ENCODE measurements around the gene UNC5CL.

UNC5CL gene

DNA sequence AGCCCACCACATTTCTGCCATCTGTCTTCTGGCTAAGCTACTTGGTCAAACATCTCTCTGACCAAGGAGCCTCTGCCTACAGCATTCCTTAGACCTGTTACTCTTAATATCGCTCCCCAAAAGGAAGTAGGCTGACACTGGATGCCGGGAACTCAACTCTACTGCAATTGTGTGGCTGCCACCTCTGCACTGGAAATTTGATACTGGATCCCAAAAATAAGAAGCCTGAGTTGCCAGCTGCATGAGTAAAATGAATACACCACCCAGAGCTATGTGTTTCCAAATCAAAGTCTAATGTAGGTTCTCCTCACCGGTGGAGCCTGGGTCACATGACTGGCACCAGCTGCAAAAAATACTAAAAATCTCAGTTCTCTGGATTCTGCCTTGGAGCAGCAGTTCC is 36.9 kb downstream of the UNC5CL start:
- DNase-seq, result no peak

GRCh38 chr6:41000248-41000647 is 38.8 kb downstream of the UNC5CL start:
- no peak for DNase-seq

- DNase-seq, result peak in 1 of 5 experiments; percentile 5
Measured at GRCh38 chr6:40999569-40999968, 39.5 kb downstream of the UNC5CL start.

GRCh38 chr6:40998661-40999060 is 40.4 kb downstream of the UNC5CL start:
- no peak for DNase-seq

DNA sequence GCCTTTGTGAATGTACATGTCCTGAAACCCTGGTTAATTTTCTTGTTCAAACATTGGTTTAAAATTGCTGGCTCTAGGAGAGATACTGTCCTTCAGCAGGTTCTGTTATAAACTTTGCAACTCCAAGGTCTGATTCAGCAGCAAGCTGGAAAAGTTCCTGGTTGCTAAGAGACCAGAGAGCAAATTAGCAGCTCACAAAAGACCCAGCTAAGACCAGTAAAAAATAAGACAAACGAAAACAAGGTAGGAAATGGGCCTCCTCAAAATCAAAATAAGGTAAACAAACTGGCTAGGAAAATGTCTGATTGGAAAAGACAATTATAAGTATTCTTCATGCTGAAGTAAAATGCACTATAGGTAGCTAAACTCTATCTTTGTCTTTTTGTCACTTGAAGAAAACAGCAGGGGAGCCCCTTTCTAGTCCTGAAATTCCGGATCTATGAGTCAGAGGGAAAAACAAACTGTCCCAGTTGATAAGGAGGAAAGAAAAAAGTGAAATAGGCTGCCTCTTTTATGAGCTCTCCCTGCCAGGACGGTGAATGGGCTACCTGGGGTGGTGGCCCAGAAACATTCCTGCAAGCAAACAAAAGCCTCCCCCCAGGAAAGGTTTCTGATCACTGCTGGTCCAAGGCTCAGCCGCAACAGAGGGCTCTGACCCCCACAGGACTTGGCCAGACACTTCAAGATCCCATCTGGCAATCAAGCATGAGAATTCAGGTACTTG is 41.6 kb downstream of the UNC5CL start:
- no peak for DNase-seq

GRCh38 chr6:40996591-40997233 is 42.3 kb downstream of the UNC5CL start:
- no peak for DNase-seq

DNA sequence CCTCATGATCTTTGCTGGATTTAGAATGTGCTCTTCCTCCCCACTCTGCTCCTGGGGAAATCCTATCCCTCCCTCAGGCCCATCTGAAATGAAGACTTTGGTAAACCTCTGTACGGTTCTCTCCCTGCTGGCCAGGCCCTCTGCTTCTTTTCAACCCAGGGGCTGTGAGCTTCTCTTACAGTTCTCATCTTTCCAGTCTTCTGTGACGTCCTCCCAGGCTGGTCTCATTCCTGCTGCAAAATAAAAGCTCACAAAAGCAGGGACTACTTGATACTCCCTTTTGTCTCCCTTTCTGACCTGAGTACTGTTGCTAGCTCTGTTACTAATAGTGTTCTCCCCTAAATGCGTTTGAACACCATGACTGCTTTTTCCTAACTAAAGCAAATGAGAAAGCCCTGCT is 46.3 kb downstream of the UNC5CL start:
- no peak for DNase-seq

DNA sequence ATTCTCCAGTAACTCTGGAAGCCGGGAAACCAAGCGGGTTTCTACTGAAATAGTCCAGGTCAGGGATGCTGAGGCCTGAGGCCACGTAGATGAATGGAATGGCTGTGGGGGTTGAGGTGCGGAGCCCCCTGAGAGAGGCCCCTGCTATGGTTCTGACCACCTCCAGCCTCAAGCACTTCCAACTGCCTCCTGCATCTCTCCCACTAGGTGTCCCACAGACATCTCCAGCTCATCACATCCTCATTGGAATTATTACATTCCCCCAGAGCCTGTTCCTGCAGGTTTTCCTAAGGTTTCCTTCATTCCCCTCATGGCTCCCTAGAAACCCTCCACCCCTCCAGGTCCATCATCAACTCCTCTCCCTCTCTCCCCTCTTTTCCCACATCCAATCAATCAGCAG is 48.7 kb downstream of the UNC5CL start:
- no peak for DNase-seq

DNA sequence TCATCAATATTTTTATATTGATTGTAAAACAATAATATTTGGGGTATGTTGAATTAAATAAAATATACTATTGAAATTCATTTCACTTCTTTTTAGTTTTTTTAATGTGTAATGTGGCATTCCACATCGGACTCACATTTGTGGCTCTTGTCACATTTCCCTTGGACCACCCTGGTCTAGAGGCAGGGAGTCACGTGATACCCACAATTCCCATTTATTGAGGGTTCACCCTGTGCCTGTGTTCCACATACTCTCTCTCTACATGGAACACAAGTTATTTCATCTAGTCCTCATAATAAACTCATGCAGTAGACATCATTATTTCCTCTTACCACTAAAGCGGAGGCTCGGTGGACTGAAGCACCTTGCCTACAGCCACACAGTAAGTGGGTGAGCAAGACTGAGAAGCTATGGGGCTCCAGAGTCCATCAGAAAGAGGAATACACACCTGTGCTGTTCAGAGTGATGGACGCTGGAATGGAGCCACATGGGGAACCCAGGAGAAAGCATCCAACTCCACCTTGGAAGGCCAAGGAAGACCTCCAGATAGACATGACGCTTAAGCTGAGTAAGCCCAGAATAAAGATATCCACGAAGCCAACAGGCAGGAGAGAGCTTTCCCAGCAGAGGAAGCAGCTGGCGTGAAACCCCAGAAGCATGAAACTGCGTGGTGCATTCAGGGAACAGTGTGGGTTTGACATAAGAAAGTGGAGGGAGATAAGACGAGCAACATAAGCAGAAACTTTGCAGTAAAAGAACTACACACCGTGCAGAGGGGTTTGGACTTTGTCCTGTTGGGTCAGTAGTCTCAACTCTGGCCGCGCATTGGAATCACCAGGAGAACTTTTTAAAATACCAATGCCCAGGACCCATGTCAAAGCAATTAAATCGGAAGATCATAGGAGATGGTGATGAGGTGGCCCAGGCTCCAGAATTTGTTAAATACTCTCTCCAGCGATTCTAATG is 49.5 kb downstream of the UNC5CL start:
- no peak for DNase-seq

- DNase-seq, result no peak
Measured at GRCh38 chr6:40988634-40989033, 50.4 kb downstream of the UNC5CL start.

DNA sequence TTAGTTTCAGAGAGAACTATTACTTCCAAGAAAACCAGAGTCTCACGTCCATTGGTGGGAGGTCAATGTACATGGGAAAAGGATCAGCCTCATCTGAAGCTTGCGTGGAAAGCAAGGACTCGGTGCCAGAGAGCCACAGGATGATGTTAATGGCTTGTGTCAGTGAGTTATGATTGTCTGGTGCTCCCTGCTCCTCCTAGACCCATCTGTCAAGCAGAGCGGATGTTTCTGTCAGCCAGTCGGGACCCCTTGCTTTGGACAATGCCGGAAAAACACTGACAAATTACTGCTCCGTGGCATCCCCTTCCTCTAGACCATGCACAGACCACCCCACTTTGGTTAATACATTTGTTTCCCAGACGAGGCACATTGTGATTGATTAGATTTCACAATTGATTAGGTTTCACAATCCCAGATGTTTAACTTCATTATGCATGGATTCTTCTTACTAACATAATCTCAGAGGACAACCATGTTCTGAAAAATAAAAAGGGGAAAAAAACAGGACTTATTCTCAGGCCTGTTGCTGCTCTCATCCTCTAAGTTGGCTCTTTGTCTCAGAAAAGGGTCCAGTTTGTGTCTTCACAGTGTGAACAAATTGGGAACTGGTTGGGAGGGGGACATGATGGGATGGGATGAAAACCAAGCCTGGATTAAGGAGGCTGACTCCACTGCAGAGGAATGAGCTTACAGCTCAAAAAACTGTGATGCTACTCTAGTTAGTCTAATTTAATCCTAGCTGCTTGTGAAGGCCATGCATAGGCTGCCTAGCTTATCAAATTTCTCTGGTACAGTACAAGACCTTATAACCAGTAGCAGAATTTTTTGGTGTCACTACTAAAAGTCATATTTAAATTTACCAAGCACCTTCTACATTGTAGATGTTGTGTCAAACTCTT is 51.9 kb downstream of the UNC5CL start:
- no peak for DNase-seq

DNA sequence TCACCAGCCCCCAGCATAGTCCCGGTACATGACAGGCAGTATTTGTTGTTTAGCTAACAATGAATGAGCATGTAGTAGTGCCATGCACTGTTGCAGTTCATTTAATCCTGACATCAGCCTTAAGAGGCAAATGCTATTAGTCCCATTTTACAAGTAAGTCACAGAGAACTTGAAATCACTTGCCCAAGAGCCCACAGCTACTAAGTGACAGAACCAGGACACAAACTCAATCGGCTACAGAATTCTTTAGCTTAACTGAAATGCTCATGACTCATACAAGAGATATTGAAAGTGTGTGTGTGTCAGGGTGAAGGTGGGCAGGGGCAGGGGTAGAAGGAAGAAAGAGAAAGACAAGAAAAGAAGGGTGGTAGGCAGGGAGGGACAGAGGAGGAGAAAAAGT is 52.7 kb downstream of the UNC5CL start:
- no peak for DNase-seq

- DNase-seq, result no peak
Measured at GRCh38 chr6:40983752-40984151, 55.3 kb downstream of the UNC5CL start.

DNA sequence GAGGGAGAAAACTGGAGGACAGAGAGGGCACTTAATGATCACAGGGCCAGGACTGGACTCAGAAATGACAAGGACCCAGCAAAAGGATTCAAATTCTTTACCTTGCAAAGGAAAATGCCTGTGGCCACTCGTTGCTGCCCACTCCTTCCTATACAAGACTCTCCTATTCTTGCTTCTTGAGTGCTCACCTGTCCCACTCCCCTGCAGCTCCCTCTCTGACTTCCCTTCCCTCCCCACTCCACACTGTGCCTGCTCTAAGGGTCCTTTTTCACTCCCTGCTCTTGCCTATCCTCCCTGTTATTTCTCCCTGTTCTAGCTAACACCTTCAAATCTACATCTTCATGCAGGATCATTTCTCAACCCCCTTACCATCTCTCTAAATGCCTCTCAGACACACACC is 56.1 kb downstream of the UNC5CL start:
- DNase-seq, result no peak

GRCh38 chr6:40978687-40979289 is 60.2 kb downstream of the UNC5CL start:
- DNase-seq, result no peak

- DNase-seq, result no peak
Measured at GRCh38 chr6:40977695-40978094, 61.3 kb downstream of the UNC5CL start.

- no peak for DNase-seq
Measured at GRCh38 chr6:40977085-40977484, 61.9 kb downstream of the UNC5CL start.

All from T-helper 2 cell (primary cell).